Measurements from ENCODE around the gene GRB7.

Gene GRB7

DNA sequence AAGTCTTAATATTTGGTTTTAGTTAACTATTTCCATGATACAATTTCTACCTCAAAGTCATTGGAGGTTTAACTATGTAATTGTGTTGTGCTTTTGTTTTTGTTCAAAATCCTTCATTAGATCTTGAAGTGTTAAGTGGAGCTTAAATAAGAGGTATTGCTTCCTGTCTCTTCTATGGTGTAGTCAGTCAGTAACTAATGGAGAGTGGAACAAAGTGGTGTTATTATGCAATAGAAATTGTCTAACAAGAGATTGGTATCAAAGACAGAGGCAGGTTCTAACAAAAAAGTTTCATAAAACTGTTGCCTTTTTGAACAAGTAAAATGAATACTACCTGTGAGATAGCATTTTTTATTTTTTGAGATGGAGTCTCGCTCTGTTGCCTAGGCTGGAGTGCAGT, 45.2 kb downstream of the GRB7 start:
- DNase-seq = no peak

DNA sequence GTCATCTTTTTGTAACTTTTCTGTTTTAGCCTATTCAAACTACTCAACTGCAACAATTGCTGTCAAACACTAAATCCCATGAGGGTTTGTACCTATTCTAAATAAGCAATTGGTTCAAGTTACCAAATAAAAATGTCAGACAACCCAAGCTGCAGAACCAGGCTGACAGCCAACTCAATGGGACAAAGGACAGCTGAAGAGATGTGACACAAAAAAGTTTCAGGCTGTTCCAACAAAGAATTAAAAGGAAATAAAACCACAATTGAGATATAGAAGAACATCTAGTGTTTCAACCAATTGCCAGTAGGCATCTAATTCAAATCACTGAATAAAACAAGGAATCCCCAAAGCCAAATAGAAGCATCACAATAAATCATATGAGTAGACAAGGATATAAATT, 49.3 kb downstream of the GRB7 start:
- Histone ChIP-seq H3K79me1 (ENCODE audit: low read length) (no peaks in the 10 kb centered on the region), H2BK5ac (ENCODE audit: low read length) (no peak overlapping the region), H3K18ac (ENCODE audit: low read length) (no peak overlapping the region), H3K79me2 (ENCODE audit: control insufficient read depth, insufficient read depth, low read length) (no peaks in the 10 kb centered on the region), H3K9ac (ENCODE audit: low read length) (no peak overlapping the region), H4K5ac (ENCODE audit: low read length) (no peak overlapping the region), H3K36me3 (ENCODE audit: control insufficient read depth, insufficient read depth, low read length) (no peaks in the 10 kb centered on the region), H3K4me3 (ENCODE audit: low read length) (no peak overlapping the region), H2BK15ac (replicated peaks; ENCODE audit: low read depth) (no peak overlapping the region), H4K8ac (ENCODE audit: low read depth, low read length) (no peak overlapping the region), H3K56ac (ENCODE audit: low read length) (no peak overlapping the region), H3K4me2 (ENCODE audit: low read length) (no peak overlapping the region), H3K4ac (ENCODE audit: low read depth, low read length) (no peak overlapping the region), H2BK120ac (ENCODE audit: low read depth, low read length) (no peak overlapping the region), H2AK5ac (ENCODE audit: low read length) (no peak overlapping the region), H3K27me3 (ENCODE audit: insufficient read depth, low read length, poor library complexity) (no peaks in the 10 kb centered on the region), H3K23ac (ENCODE audit: low read length) (no peak overlapping the region), H3K27ac (ENCODE audit: low read depth, low read length) (no peak overlapping the region), H3K4me1 (ENCODE audit: control insufficient read depth, low read depth, low read length) (no peaks in the 10 kb centered on the region)
- no peak for DNase-seq

More for the DNA sequence above, 45.2 kb downstream of the GRB7 start:
- no peak overlapping the region for H3K56ac ChIP-seq (ENCODE audit: low read length)
- H3K18ac ChIP-seq (ENCODE audit: low read length) = no peak overlapping the region
- H3K27ac ChIP-seq (ENCODE audit: low read depth, low read length) = no peak overlapping the region
- no peaks in the 10 kb centered on the region for H3K79me1 ChIP-seq (ENCODE audit: low read length)
- H2BK120ac ChIP-seq (ENCODE audit: low read depth, low read length) = no peak overlapping the region
- H3K4ac ChIP-seq (ENCODE audit: low read depth, low read length) = no peak overlapping the region
- no peak overlapping the region for H4K5ac ChIP-seq (ENCODE audit: low read length)
- no peaks in the 10 kb centered on the region for H3K79me2 ChIP-seq (ENCODE audit: control insufficient read depth, insufficient read depth, low read length)
- H2BK5ac ChIP-seq (ENCODE audit: low read length) = no peak overlapping the region
- H2BK15ac ChIP-seq (replicated peaks; ENCODE audit: low read depth) = no peak overlapping the region
- H3K4me2 ChIP-seq (ENCODE audit: low read length) = no peak overlapping the region
- no CpG with 5 or more reads among the region's 1 CpG for WGBS (ENCODE audit: extremely low coverage, insufficient coverage, low lambda C conversion rate)
- H3K27me3 ChIP-seq (ENCODE audit: insufficient read depth, low read length, poor library complexity) = no peaks in the 10 kb centered on the region
- H3K9ac ChIP-seq (ENCODE audit: low read length) = no peak overlapping the region
- no peak overlapping the region for H4K8ac ChIP-seq (ENCODE audit: low read depth, low read length)
- no peak overlapping the region for H3K23ac ChIP-seq (ENCODE audit: low read length)
- H3K4me1 ChIP-seq (ENCODE audit: control insufficient read depth, low read depth, low read length) = no peaks in the 10 kb centered on the region
- no peak overlapping the region for H2AK5ac ChIP-seq (ENCODE audit: low read length)
- H3K4me3 ChIP-seq (ENCODE audit: low read length) = no peak overlapping the region
- no peaks in the 10 kb centered on the region for H3K36me3 ChIP-seq (ENCODE audit: control insufficient read depth, insufficient read depth, low read length)

- Histone ChIP-seq H3K23ac (ENCODE audit: low read length) (no peak overlapping the region), H3K4ac (ENCODE audit: low read depth, low read length) (no peak overlapping the region), H3K4me3 (ENCODE audit: low read length) (no peak overlapping the region), H3K18ac (ENCODE audit: low read length) (no peak overlapping the region), H3K79me1 (ENCODE audit: low read length) (no peaks in the 10 kb centered on the region), H3K9ac (ENCODE audit: low read length) (no peak overlapping the region), H3K4me1 (ENCODE audit: control insufficient read depth, low read depth, low read length) (no peaks in the 10 kb centered on the region), H3K27me3 (ENCODE audit: insufficient read depth, low read length, poor library complexity) (no peaks in the 10 kb centered on the region), H4K8ac (ENCODE audit: low read depth, low read length) (no peak overlapping the region), H3K79me2 (ENCODE audit: control insufficient read depth, insufficient read depth, low read length) (no peaks in the 10 kb centered on the region), H4K5ac (ENCODE audit: low read length) (no peak overlapping the region), H2AK5ac (ENCODE audit: low read length) (no peak overlapping the region), H3K56ac (ENCODE audit: low read length) (no peak overlapping the region), H2BK15ac (replicated peaks; ENCODE audit: low read depth) (no peak overlapping the region), H3K4me2 (ENCODE audit: low read length) (no peak overlapping the region), H3K36me3 (ENCODE audit: control insufficient read depth, insufficient read depth, low read length) (no peaks in the 10 kb centered on the region), H2BK120ac (ENCODE audit: low read depth, low read length) (no peak overlapping the region), H2BK5ac (ENCODE audit: low read length) (no peak overlapping the region), H3K27ac (ENCODE audit: low read depth, low read length) (no peak overlapping the region)
- WGBS (ENCODE audit: extremely low coverage, insufficient coverage, low lambda C conversion rate) = 100% methylated on average over 1 of the region's 8 CpGs
- peak; percentile 14 for DNase-seq
Observed at GRCh38 chr17:39787743-39788484, 50.2 kb downstream of the GRB7 start.

GRCh38 chr17:39791111-39791992, 53.6 kb downstream of the GRB7 start:
- H3K79me1 ChIP-seq (ENCODE audit: low read length) = no peaks in the 10 kb centered on the region
- H3K27me3 ChIP-seq (ENCODE audit: insufficient read depth, low read length, poor library complexity) = no peaks in the 10 kb centered on the region
- no peaks in the 10 kb centered on the region for H3K79me2 ChIP-seq (ENCODE audit: control insufficient read depth, insufficient read depth, low read length)
- no peaks in the 10 kb centered on the region for H3K36me3 ChIP-seq (ENCODE audit: control insufficient read depth, insufficient read depth, low read length)
- H2BK120ac ChIP-seq (ENCODE audit: low read depth, low read length) = no peak overlapping the region
- no peak overlapping the region for H3K4me3 ChIP-seq (ENCODE audit: low read length)
- WGBS (ENCODE audit: extremely low coverage, insufficient coverage, low lambda C conversion rate) = no CpG with 5 or more reads among the region's 6 CpGs
- H3K4me1 ChIP-seq (ENCODE audit: control insufficient read depth, low read depth, low read length) = no peaks in the 10 kb centered on the region
- no peak overlapping the region for H3K4ac ChIP-seq (ENCODE audit: low read depth, low read length)
- H3K27ac ChIP-seq (ENCODE audit: low read depth, low read length) = no peak overlapping the region
- H4K8ac ChIP-seq (ENCODE audit: low read depth, low read length) = no peak overlapping the region
- DNase-seq = peak; percentile 29
- no peak overlapping the region for H3K18ac ChIP-seq (ENCODE audit: low read length)
- no peak overlapping the region for H2AK5ac ChIP-seq (ENCODE audit: low read length)
- H3K56ac ChIP-seq (ENCODE audit: low read length) = no peak overlapping the region
- H2BK15ac ChIP-seq (replicated peaks; ENCODE audit: low read depth) = no peak overlapping the region
- H4K5ac ChIP-seq (ENCODE audit: low read length) = no peak overlapping the region
- no peak overlapping the region for H3K4me2 ChIP-seq (ENCODE audit: low read length)
- no peak overlapping the region for H2BK5ac ChIP-seq (ENCODE audit: low read length)
- no peak overlapping the region for H3K9ac ChIP-seq (ENCODE audit: low read length)
- H3K23ac ChIP-seq (ENCODE audit: low read length) = no peak overlapping the region

- Histone ChIP-seq H3K27ac (ENCODE audit: low read depth, low read length) (no peak overlapping the region), H3K79me1 (ENCODE audit: low read length) (no peaks in the 10 kb centered on the region), H3K4me1 (ENCODE audit: control insufficient read depth, low read depth, low read length) (no peaks in the 10 kb centered on the region), H2AK5ac (ENCODE audit: low read length) (no peak overlapping the region), H3K56ac (ENCODE audit: low read length) (no peak overlapping the region), H4K5ac (ENCODE audit: low read length) (no peak overlapping the region), H3K4me3 (ENCODE audit: low read length) (no peak overlapping the region), H2BK15ac (replicated peaks; ENCODE audit: low read depth) (no peak overlapping the region), H4K8ac (ENCODE audit: low read depth, low read length) (no peak overlapping the region), H2BK5ac (ENCODE audit: low read length) (no peak overlapping the region), H3K27me3 (ENCODE audit: insufficient read depth, low read length, poor library complexity) (no peaks in the 10 kb centered on the region), H3K18ac (ENCODE audit: low read length) (no peak overlapping the region), H3K4me2 (ENCODE audit: low read length) (no peak overlapping the region), H3K23ac (ENCODE audit: low read length) (no peak overlapping the region), H2BK120ac (ENCODE audit: low read depth, low read length) (no peak overlapping the region), H3K9ac (ENCODE audit: low read length) (no peak overlapping the region), H3K79me2 (ENCODE audit: control insufficient read depth, insufficient read depth, low read length) (no peaks in the 10 kb centered on the region), H3K4ac (ENCODE audit: low read depth, low read length) (no peak overlapping the region), H3K36me3 (ENCODE audit: control insufficient read depth, insufficient read depth, low read length) (no peaks in the 10 kb centered on the region)
- no peak for DNase-seq
- no CpG with 5 or more reads among the region's 10 CpGs for WGBS (ENCODE audit: extremely low coverage, insufficient coverage, low lambda C conversion rate)
Observed at GRCh38 chr17:39792526-39793221, 54.9 kb downstream of the GRB7 start.

All from mesendoderm (in vitro differentiated cells).